PFSK-1 (cell line): ENCODE measurements around the gene GMEB2.

Experiments
- FOXP2 ChIP-seq: optimal IDR thresholded peaks from 2 replicates; pipeline ENCODE3; 2011; ENCODE audit warnings: borderline replicate concordance, control low read depth, inconsistent platforms; ENCODE audit not compliant: insufficient read depth; ENCODE audit errors: extremely low read length, extremely low read depth
- POLR2AphosphoS5 ChIP-seq: IDR thresholded peaks from 2 replicates; pipeline ENCODE4 v1.6.1; 2012; ENCODE audit warnings: low read depth, mild to moderate bottlenecking, control low read depth, low read length, moderate library complexity
- SIN3A ChIP-seq: IDR thresholded peaks from 2 replicates; pipeline ENCODE4 v1.6.1; 2012; ENCODE audit warnings: mild to moderate bottlenecking, low read length, moderate library complexity, borderline replicate concordance; ENCODE audit not compliant: insufficient read depth
- TAF1 ChIP-seq: IDR thresholded peaks from 2 replicates; pipeline ENCODE4 v1.6.1; 2012; ENCODE audit warnings: low read length, control low read depth, borderline replicate concordance; ENCODE audit not compliant: insufficient read depth
- TF ChIP-seq, protein P1 (sequence below), 2 experiments: IDR thresholded peaks; 2 replicates each; pipeline versions ENCODE4 v1.6.1 to v1.8.0; 2011 to 2012; ENCODE audit warnings: low read depth in 2 of 2, low read length in 2 of 2, control low read depth in 1 of 2, inconsistent platforms in 1 of 2, mild to moderate bottlenecking in 1 of 2, moderate library complexity in 1 of 2; ENCODE audit not compliant: insufficient read depth in 1 of 2

GMEB2 gene

DNA sequence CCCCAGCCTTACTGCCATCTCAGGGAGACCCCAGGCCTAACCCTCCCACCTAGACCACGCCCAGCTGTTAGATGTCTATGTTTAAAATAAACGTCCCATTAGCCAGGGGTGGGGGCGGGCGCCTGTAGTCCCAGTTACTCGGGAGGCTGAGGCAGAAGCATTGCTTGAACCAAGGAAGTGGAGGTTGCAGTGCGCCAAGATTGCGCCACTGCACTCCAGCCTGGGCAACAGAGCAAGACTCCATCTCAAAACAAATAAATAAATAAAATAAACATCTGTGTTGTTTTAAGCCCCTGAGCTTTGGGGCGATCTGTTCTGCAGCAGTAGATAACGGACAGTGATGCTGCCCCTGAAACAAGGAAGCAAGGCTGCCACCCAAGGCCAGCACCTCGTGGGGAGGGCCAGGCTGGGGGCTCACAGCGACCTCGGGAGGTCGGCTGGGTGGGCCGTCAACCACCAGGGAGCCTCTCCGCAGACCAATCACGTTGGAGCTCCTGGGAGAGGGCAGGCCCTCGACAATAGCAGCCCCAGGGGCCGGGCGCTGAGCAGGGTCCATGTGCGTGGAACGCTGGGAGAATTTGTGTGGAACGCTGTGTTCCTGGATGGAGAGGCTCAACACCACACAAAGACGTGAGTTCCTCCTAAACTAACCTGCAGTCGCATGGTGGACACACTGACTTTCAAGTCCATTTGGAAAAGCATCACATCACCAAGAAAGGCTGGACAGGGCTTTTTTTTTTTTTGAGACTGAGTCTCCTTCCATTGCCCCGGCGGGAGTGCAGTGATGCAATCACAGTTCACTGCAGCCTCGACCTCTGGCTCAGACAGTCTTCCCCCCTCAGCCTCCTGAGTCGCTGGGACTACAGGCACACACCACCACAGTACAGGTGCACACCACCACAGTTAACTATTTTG lies 51.8 kb downstream of the GMEB2 start:
- no peak for TF ChIP-seq SIN3A
- no peak for TF ChIP-seq TAF1
- no peak for TF ChIP-seq FOXP2
- no peak for TF ChIP-seq POLR2AphosphoS5
- TF ChIP-seq, protein P1, sequence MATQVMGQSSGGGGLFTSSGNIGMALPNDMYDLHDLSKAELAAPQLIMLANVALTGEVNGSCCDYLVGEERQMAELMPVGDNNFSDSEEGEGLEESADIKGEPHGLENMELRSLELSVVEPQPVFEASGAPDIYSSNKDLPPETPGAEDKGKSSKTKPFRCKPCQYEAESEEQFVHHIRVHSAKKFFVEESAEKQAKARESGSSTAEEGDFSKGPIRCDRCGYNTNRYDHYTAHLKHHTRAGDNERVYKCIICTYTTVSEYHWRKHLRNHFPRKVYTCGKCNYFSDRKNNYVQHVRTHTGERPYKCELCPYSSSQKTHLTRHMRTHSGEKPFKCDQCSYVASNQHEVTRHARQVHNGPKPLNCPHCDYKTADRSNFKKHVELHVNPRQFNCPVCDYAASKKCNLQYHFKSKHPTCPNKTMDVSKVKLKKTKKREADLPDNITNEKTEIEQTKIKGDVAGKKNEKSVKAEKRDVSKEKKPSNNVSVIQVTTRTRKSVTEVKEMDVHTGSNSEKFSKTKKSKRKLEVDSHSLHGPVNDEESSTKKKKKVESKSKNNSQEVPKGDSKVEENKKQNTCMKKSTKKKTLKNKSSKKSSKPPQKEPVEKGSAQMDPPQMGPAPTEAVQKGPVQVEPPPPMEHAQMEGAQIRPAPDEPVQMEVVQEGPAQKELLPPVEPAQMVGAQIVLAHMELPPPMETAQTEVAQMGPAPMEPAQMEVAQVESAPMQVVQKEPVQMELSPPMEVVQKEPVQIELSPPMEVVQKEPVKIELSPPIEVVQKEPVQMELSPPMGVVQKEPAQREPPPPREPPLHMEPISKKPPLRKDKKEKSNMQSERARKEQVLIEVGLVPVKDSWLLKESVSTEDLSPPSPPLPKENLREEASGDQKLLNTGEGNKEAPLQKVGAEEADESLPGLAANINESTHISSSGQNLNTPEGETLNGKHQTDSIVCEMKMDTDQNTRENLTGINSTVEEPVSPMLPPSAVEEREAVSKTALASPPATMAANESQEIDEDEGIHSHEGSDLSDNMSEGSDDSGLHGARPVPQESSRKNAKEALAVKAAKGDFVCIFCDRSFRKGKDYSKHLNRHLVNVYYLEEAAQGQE (IDR thresholded peaks at IDR 0.05; ENCODE audit: insufficient read depth in 1 of 2, low read depth in 2 of 2, low read length in 2 of 2), result no peak

- peak; percentile 39; the same call in 1 of the 2 replicates for TF ChIP-seq TAF1
- TF ChIP-seq POLR2AphosphoS5, result no peak; the same call in 1 of the 2 replicates
- no peak for TF ChIP-seq SIN3A
- TF ChIP-seq FOXP2, result no peak
These were observed 52.6 kb downstream of the GMEB2 start, which contains the start of gene HELZ2 for GRCh38 chr20:63574156-63574828. Gene HELZ2, minus strand, starts transcription at chr20:63574239. Its CDS starts 1,854 bp downstream, at chr20:63572385.

- TF ChIP-seq TAF1, result no peak
- no peak for TF ChIP-seq SIN3A
- TF ChIP-seq, protein P1 (IDR thresholded peaks at IDR 0.05; ENCODE audit: insufficient read depth in 1 of 2, low read depth in 2 of 2, low read length in 2 of 2), result no peak
- TF ChIP-seq POLR2AphosphoS5, result no peak
- TF ChIP-seq FOXP2, result no peak
These were observed 53.2 kb downstream of the GMEB2 start for GRCh38 chr20:63573647-63574131.

DNA sequence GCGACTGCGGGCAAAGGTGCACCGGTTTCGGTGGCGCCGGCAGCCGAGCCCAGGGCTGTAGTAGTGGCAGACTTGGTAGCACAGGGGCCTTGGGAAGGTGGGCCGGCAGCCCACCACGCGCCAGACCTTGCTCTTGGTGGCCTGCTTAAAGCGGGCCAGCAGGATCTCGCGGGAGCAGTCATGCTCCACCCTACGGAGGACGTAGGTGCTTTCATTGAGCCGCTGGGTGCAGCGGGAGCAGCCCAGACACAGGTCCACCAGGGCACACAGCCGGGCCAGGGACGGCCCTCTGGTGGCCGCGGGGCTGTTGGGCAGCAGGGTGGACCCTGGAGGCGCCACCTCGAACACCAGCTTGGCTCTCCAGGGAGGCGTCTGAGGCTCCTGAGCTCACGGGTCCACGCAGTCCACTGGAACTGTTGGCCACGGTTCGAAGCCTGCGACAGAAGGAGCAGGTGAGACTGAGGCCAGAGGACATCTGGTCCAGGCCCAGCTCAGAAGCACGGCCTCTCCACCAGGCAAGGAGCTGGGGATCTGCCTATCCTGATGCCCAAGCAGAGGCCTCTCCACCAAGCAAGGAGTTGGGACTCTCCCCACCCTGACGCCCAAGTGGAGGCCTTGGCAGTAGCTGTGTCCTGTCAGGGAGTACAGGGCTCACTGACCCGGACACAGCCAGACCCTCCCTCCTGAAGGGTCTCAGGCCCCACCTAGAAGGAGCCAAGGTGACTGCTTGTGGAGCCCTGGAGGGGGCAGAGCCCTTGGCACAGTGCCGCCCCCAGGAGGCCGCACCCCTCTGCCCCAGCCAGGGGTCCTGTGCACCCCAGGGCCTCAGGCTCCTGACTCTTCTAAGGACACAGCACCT lies 53.9 kb downstream of the GMEB2 start:
- TF ChIP-seq, protein P1 (IDR thresholded peaks at IDR 0.05; ENCODE audit: insufficient read depth in 1 of 2, low read depth in 2 of 2, low read length in 2 of 2), result no peak
- TF ChIP-seq FOXP2 (no peak), POLR2AphosphoS5 (no peak), TAF1 (no peak), SIN3A (no peak)
